Caki2 (cell line): ENCODE data around the gene SLC8B1. TPM values are rescaled to one million over a fixed set of nuclear protein-coding genes. Genes with fewer than 3 reads are reported as not detected.

Experiments used
- DNase-seq: peaks from one replicate; pipeline ENCODE4 v3.0.0-alpha.2; 2015; ENCODE audit warnings: low read depth
- in situ Hi-C: cut with HindIII; loops from 2 replicates; pipeline ENCODE4 v1.10.0; 2016; ENCODE audit warnings: low sequenced_read_pairs, low pct_unique_long_range_greater_than_20kb, mixed read lengths
- total RNA-seq: library from RNA; depleted of rRNA; stranded (reverse); fragments of >200 nt; shearing (Covaris generic); gene quantifications from 2 replicates; pipeline ENCODE4 v1.2.3, GENCODE V29; 2014; ENCODE audit warnings: low replicate concordance

The SLC8B1 gene
- total RNA-seq, 1 experiment from 2014 or later: 18.5 TPM

DNA sequence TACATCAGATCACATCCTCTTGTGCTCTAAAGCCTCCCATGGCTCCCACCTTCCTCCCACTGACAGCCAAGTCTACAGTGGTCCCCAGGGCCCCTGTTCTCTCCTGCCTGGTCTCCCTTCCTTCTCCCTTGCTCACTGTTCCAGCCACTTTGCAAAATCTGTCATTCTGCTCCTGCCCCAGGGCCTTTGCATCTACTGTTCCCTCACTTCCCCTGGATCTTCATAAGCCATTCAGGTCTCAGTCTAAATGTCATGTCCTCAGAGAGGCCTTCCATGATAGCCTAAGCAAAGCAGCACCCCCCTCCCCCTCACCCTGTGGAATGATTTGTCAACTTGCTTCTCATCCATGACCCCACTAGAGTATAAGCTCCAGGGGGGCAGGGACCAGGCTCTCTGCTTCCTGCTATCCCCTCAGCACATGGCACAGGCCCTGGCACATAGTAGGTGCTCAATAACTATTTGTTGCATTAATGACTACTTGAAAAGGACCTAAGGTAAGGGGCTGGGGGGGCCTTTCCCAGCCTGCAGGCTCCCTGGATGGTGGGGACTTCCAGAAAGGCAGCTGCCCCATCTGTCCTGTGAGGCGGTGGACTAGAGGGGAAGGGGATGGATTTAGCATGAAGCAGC is 5.0 kb downstream of the SLC8B1 start:
- DNase-seq: no peak
- in situ Hi-C loops: no loop called here

DNA sequence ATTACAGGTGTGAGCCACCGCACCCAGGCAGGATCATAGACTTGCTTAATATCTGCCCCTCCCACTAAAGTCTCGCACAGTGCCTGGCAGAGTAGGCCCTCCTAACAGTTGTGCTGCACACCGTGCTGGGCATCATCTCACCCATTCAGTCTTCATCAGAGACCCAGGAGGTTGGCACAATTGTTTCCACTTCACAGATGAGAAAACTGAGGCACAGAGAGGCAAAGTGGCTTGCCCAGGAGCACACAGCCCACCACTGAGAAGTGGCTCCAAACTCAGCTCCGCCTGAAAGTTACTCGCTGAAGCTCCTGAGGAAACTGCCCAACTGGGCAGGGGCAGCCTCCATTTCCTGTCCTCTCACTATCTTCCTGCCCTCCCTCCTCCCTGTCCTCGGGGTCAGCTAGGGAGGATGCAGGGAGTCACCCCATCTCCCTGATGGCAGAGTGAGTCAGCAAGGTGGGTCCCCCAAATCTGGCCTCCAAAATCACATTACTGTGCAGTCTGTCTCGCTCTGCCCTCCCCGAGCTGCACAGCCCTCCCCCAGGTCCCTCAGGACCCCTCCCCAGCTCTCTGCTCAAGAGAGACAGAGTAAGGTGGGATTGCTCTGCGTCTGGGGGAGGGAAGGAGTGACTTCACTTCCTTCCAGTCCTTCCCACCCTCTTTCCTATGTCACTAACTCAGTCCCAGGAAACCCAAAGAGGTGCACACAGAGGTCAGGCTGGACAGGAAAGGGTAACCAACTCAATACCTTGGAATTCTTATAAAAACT is 5.7 kb downstream of the SLC8B1 start:
- in situ Hi-C loops: no loop called here
- no peak for DNase-seq

DNA sequence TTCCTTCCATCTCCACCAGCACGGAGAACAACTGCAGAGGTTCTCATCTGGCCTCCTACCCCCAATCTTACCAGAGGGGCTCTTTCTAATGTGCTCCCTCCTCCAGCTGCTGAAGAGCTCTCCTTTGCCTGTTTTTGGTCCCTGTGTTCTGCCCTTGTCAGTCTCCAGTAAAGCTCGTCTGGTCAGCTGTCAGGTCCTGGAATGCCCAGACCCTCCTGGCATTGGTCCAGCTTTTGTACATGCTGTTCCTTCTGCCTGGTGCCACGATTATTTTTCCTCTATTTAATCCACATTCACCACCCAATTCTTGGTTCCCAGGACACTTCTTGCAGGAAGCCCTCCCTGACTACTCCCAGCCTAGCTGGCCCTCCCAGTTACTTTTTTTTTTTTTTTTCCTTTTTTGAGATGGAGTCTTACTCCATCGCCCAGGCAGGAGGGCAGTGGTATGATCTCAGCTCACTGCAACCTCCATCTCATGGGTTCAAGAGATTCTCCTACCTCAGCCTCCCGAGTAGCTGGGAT is 6.5 kb downstream of the SLC8B1 start:
- DNase-seq: no peak
- in situ Hi-C loops: no loop called here

DNA sequence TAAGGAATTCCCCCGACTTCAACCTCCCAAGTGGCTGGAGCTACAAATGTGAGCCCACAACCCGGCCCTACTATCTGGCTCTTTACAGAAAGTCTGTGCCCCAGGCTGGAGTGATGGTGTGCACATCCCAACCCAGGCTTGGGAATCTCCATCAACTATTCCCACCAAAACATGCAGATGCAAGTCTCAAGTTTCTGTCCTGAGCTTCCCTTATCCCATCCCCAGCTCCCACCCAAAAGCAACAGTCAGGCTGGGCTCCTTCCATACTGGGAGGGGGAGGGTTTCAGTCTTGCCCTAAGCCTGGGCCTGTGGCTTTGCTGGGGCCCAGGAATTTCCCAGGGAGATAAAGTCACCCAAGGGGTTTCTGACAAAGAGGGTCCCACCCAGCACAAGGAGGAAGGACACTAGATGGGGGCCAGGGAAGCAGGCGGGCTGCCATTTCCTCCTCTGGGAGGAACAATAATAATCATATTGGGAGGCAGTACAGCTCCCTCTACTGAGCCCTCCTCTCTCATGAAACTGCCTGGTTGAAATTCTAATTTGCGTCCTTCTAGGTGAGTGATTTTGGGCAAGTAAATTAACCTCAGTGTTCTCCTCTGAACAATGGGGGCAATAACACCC is 8.0 kb downstream of the SLC8B1 start:
- in situ Hi-C loops: no loop called here
- no peak for DNase-seq

DNA sequence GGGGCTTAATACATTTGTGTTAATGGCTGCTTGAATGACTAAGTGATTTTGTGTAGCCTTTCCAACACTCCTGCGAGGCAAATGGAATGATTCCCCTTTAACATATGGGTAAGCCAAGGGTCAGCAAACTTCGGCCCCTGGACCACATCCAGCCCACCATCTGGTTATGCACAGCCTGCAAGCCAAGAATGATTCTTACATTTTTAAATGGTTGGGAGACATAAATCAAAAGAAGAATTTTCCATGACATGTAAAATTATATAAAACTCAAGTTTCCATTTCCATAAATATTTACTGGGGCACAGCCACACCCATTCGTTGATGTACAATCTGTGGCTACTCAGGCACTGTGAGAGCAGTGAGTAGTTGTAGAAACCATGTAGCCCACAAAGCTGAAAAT is 9.0 kb downstream of the SLC8B1 start:
- no peak for DNase-seq
- in situ Hi-C loops: no loop called here

DNA sequence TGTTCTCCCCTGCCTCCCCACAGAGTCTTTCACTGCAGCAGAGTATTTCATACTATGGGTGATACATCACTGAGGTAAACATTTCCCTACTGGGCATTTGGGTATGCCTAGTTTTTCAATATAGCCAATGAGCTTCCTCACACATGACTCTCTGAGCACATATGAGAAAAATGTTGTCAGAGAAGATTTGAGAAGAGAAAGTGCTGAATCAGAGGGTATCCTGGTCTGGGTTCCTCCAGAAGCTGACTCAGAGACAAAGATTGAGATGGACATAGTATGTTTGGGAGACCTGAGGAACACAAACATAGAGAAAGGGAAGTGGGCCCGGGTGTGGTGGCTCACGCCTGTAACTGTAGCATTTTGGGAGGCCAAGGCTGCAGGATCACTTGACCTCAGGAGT is 12.6 kb downstream of the SLC8B1 start:
- in situ Hi-C loops: no loop called here
- DNase-seq: peak; percentile 52

DNA sequence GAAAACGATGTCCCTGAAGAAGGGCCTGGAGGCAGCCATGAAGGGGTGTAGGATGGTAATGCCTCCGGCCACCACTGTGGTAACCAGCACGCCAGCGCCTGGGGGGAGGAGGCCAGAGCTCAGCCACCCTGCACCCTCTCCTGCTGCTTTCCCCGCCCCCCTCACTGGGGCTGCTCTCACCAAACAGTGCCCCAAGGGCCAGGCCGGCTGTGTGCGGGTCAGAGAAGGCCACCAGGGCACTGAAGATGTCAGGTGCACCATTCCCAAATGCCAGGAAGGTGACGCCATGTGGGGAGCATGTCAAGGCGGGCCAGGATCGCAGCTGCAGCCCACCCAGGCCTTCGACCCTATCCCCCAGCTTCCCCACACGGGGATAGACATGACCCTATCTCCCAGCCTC is 14.5 kb downstream of the SLC8B1 start:
- no peak for DNase-seq
- in situ Hi-C loops: no loop called here

DNA sequence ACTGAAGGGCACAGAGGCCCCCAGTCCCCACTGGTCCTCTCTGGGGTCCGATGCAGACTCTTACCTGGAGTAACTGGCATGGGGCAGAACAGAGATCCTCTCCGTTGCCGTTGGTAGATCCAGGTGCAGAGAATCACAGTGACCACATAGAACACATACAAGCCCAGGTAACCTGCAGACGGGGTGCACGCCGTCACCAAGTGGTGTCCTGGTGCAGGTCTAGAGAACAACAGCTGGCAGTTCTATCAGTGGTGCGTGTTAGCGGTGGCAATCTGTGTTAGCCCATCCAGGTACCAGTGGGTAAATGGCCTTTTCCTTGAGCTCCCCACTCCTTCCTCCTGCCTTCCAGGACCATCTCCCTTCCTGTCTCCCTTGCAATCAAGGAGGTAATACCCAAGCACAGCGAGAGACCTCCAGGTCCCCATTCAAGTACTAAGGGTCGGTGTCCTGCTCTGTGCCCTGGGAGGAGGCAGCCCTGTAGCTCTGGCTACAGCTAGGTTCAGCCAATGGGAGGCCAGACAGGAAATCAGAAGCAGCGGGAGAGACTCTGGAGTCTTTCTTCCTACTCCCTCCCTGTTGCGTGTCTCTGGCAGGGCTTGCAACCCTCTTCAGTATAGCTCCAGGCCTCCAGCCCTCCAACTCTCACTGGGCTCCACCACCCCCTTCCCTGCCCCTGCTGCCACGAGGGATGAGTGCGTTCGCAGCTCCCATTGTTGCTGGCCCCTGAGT is 15.8 kb downstream of the SLC8B1 start:
- no peak for DNase-seq
- in situ Hi-C loops: no loop called here

DNA sequence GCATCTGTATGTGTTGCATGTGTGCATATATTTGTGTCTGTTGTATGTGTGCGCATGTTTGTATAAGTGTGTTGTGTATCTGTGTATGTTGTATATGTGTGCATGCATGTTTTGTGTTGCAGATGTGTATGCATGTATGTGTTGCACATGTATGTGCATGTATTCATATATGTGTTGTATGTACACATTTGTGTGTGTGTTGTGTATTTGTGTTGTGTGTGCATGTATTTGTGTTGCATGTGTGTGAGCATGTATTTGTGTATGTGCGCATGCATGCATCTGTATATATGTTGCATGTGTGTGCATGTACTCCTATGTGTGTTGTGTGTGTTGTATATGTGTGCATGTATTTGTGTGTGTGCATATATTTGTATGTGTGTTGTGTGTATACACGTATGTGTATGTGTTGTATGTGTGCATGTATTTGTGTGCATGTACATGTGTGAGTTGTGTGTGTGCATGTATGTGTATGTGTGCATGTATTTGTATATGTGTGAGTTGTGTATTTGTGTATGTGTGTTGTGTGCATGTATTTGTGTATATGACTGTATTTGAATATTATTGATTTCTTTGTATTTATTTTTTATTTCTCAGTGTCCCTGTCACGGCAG is 16.8 kb downstream of the SLC8B1 start:
- in situ Hi-C loops: no loop called here

DNA sequence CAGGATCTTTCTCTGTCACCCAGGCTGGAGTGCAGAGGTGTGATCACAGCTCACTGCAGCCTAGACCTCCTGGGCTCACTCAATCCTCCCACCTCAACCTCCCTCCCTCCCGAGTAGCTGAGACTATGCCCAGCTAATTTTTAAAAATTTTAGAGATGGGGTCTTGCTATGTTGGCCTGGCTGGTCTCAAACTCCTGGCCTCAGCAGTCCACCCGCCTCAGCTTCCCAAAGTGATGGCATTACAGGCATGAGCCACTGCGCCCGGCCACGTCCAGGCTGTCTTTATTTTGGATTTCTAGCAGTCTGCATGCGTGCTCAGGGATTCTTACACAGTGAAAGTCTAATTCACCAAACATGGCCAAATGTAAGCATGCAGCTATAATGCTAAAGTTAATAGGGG is 17.8 kb downstream of the SLC8B1 start:
- in situ Hi-C loops: no loop called here
- DNase-seq: no peak

More for the DNA sequence above, 16.8 kb downstream of the SLC8B1 start:
- no peak for DNase-seq

DNA sequence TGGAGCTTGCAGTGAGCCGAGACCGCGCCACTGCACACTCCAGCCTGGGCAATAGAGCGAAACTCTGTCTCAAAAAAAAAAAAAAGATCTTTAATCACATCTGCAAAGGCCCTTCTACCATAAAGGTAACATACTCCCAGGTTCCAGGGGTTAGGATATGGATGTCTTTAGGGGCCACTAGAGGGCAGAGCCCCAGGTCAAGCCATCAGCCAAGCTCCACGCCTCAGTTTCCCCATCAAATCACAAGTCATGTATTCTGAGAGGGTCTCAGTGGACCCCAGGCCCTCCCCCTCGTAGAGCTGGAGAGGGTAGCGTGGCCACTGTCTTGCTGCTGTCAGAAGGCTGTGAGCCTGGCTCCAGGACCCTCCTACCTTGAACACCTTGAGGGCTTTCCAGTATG is 18.8 kb downstream of the SLC8B1 start:
- in situ Hi-C loops: no loop called here
- DNase-seq: no peak

DNA sequence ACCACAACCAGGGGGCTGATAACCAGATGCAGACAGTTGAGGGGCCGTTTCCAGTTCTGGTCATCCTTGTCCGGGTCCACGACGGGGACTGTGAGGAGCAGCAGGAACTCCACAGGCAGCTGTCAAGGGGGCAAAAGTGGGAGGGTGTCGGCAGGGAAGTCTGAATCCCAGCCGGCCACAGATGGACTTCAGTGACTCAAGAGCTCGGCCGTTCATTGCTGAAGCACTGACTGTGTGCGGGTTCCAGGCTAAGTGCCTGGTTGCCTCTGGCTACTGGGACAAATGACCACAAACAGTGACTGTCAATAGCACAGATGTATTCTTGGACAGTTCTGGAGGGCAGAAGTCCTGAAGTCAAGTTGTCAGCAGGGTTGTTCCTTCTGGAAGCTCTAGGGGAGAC is 19.6 kb downstream of the SLC8B1 start:
- DNase-seq: no peak
- in situ Hi-C loops: no loop called here

DNA sequence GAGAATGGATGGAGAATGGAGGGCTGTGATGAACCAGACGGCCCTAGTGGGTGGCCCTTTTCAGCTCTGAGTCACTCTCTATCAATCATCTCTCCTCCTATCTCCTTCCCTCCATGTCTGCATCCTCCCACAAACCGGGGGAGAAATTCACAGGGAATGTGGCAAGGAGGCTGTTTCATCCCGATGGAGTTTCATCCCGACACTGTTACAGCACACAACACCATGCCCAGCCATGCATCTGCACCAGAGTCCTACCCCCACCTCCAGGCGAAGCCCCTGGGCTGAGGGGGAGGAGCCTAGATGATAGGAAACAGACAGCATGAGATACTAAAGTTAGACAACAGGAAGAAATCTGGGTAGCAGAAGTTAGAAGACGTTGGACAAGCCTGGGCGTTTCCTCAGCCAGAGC is 20.8 kb downstream of the SLC8B1 start:
- no peak for DNase-seq
- in situ Hi-C loops: no loop called here

DNA sequence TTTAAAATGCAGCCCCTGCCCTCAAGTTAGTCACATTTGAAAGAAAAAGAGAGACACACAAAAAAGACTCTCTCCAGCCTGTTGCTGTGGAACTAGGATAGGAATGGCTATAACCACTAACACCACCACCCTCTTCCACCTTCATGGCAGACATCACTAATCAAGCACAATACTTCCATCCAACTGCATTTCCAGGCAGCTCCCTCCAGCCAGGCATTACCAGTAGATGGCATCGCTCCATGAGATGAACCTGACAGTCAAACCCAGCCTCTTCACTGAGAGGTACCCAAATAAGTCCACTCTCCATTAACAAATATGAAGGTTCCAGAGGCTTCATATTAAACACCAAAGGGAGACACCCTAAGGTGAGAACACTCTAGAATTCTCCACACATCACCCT is 24.4 kb downstream of the SLC8B1 start:
- in situ Hi-C loops: no loop called here
- no peak for DNase-seq

DNA sequence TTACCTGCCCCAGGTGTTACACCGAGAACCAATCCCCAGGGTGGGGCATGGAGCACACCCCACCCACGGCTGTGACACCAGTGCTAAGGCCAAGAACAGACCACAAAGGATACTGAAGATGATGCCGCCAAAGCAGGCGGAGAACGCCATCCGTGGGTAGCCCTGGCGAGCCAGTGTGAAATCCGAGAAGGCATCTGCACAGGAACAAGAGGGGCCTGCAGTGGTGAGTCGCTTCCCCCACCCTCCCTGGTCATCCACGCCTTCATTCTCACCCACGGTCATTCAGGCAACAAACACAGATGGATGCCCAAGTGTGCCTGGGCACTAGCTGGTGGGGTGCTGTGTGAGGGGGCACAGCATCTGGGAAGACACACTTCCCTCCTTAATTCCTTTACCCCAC is 28.5 kb downstream of the SLC8B1 start:
- in situ Hi-C loops: no loop called here
- DNase-seq: no peak

DNA sequence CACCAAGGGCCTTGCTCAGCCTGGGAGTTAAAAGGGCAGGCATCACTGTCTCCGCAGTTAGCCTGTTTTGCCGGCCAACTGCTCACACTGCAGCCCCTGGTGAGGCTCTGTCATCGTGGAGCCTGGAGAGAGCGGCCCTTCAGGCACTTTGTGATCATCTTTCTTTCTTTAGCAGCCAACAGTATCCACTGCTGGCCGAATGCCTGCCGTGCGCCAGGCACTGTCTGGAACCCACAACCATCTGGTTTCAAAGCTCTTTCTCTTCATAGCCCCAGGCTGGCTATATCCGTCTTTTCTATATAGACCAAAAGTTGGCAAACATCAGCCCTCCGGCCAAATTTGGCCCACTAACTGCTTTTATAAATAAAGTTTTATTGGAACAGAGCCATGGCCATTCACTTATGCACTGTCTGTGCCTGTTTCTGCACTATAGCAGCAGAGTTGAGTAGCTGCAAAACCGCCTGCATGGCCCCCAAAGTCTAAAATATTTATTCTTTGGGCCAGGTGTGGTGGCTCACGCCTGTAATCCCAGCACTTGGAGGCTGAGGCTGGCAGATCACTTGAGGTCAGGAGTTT is 29.5 kb downstream of the SLC8B1 start:
- in situ Hi-C loops: no loop called here
- DNase-seq: no peak

DNA sequence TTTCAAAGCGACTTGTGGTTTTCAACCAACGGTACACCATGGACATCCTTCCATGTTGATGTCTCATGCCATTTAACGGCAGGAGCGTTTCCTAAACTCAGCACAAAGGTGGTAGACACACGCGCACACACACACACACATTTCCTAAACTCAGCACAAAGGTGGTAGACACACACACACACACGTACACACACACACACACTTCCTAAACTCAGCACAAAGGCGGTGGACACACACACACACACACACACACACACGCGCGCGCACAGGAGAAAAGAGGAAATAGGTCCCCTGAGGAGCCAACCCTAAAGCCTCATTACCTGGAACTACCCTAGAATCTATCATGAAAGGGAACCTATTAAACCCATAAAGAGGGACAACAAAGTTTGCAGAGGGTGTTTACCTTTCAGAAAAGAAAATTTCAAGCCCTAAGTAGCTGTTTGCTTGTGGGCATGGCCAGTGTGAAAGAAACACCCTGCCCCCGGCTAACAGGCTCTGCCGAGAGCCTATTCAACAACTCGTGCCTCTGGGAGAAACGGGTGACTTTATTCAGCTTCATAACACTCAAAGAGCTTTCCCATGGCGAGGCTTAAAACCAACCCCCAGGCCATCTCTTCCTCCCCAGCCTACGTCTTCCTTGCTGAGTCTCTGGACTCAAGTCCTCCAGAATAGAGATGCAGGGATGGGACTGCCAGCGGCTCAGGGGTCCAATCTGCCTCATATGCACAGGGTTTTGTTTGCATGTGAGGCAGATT is 31.8 kb downstream of the SLC8B1 start:
- no peak for DNase-seq
- in situ Hi-C loops: no loop called here
